Adipocyte (in vitro differentiated cells): Measurements from ENCODE around the gene TSC22D1.
A peak's percentile ranks its signal among the peaks of the same experiment; 100 is the strongest.

Experiments
- DNase-seq: peaks from one replicate; pipeline ENCODE4 v3.0.0-alpha.2; 2015; ENCODE audit warnings: low read depth
- H3K27me3 ChIP-seq: replicated peaks from 2 replicates; pipeline ENCODE4 v1.7.0; 2013; ENCODE audit warnings: mild to moderate bottlenecking, low read length, moderate library complexity; ENCODE audit not compliant: control insufficient read depth, insufficient read depth
- H3K36me3 ChIP-seq: 2 replicates; pipeline ENCODE4 v1.7.0; 2013; ENCODE audit warnings: low read length, mild to moderate bottlenecking, moderate library complexity; ENCODE audit not compliant: control insufficient read depth, insufficient read depth, severe bottlenecking
- H3K4me1 ChIP-seq: 2 replicates; pipeline ENCODE4 v1.7.0; 2013; ENCODE audit warnings: mild to moderate bottlenecking, low read length, moderate library complexity; ENCODE audit not compliant: control insufficient read depth, insufficient read depth
- H3K4me3 ChIP-seq: 2 replicates; pipeline ENCODE4 v1.7.0; 2013; ENCODE audit warnings: mild to moderate bottlenecking, low read length, moderate library complexity
- H3K9ac ChIP-seq: 2 replicates; pipeline ENCODE4 v1.7.0; 2013; ENCODE audit warnings: mild to moderate bottlenecking, low read length, moderate library complexity
- H3K9me3 ChIP-seq: 2 replicates; pipeline ENCODE4 v1.7.0; 2013; ENCODE audit warnings: mild to moderate bottlenecking, low read length, moderate library complexity; ENCODE audit not compliant: control insufficient read depth

TSC22D1 gene

GRCh38 chr13:44389060-44389666 is 187.0 kb downstream of the TSC22D1 start:
- no peak for DNase-seq
- peaks cover 20% of the 10 kb centered on the region for H3K4me1 ChIP-seq
- H3K4me3 ChIP-seq, result no peak overlapping the region
- no peaks in the 10 kb centered on the region for H3K36me3 ChIP-seq
- H3K9me3 ChIP-seq, result no peaks in the 10 kb centered on the region
- no peak overlapping the region for H3K9ac ChIP-seq
- H3K27me3 ChIP-seq, result no peaks in the 10 kb centered on the region

GRCh38 chr13:44388427-44389059 is 187.6 kb downstream of the TSC22D1 start:
- Histone ChIP-seq H3K4me1 (peaks cover 20% of the 10 kb centered on the region), H3K36me3 (no peaks in the 10 kb centered on the region), H3K27me3 (no peaks in the 10 kb centered on the region), H3K9ac (no peak overlapping the region), H3K4me3 (no peak overlapping the region), H3K9me3 (no peaks in the 10 kb centered on the region)
- DNase-seq, result no peak

GRCh38 chr13:44386913-44387556 is 189.1 kb downstream of the TSC22D1 start:
- no peak overlapping the region for H3K4me3 ChIP-seq
- peaks cover 20% of the 10 kb centered on the region for H3K4me1 ChIP-seq
- H3K36me3 ChIP-seq, result no peaks in the 10 kb centered on the region
- DNase-seq, result no peak
- H3K9ac ChIP-seq, result no peak overlapping the region
- H3K27me3 ChIP-seq, result no peaks in the 10 kb centered on the region
- H3K9me3 ChIP-seq, result no peaks in the 10 kb centered on the region

- peaks cover 20% of the 10 kb centered on the region for H3K4me1 ChIP-seq
- H3K36me3 ChIP-seq, result no peaks in the 10 kb centered on the region
- no peak overlapping the region for H3K4me3 ChIP-seq
- no peaks in the 10 kb centered on the region for H3K27me3 ChIP-seq
- no peaks in the 10 kb centered on the region for H3K9me3 ChIP-seq
- DNase-seq, result no peak
- H3K9ac ChIP-seq, result no peak overlapping the region
Measured at GRCh38 chr13:44385847-44386246, 190.3 kb downstream of the TSC22D1 start.

- no peak overlapping the region for H3K4me3 ChIP-seq
- no peaks in the 10 kb centered on the region for H3K9me3 ChIP-seq
- DNase-seq, result peak; percentile 58
- no peak overlapping the region for H3K9ac ChIP-seq
- no peaks in the 10 kb centered on the region for H3K27me3 ChIP-seq
- H3K4me1 ChIP-seq, result peaks cover 24% of the 10 kb centered on the region
- H3K36me3 ChIP-seq, result no peaks in the 10 kb centered on the region
Measured at GRCh38 chr13:44385401-44385800, 190.7 kb downstream of the TSC22D1 start.

- H3K9me3 ChIP-seq, result no peaks in the 10 kb centered on the region
- no peak overlapping the region for H3K9ac ChIP-seq
- H3K4me1 ChIP-seq, result peaks cover 24% of the 10 kb centered on the region
- H3K36me3 ChIP-seq, result no peaks in the 10 kb centered on the region
- no peak for DNase-seq
- H3K27me3 ChIP-seq, result no peaks in the 10 kb centered on the region
- no peak overlapping the region for H3K4me3 ChIP-seq
Measured at GRCh38 chr13:44384778-44385177, 191.4 kb downstream of the TSC22D1 start.

- DNase-seq, result no peak
- Histone ChIP-seq H3K9me3 (no peaks in the 10 kb centered on the region), H3K4me3 (no peak overlapping the region), H3K4me1 (peaks cover 24% of the 10 kb centered on the region), H3K36me3 (no peaks in the 10 kb centered on the region), H3K9ac (no peak overlapping the region), H3K27me3 (no peaks in the 10 kb centered on the region)
Measured at GRCh38 chr13:44383945-44384344, 192.2 kb downstream of the TSC22D1 start.

- DNase-seq, result no peak
- no peak overlapping the region for H3K4me3 ChIP-seq
- H3K4me1 ChIP-seq, result peaks cover 24% of the 10 kb centered on the region
- H3K9ac ChIP-seq, result no peak overlapping the region
- no peaks in the 10 kb centered on the region for H3K36me3 ChIP-seq
- no peaks in the 10 kb centered on the region for H3K9me3 ChIP-seq
- no peaks in the 10 kb centered on the region for H3K27me3 ChIP-seq
Measured at GRCh38 chr13:44382635-44383145, 193.4 kb downstream of the TSC22D1 start.
